Activated naive CD8-positive, alpha-beta T cell treated with anti-CD3 and anti-CD28 coated beads, Interleukin-2, amount 10 ng/mL, durations not matched to agents 7 days and 5 days (primary cell): ENCODE measurements around the gene CACHD1. TPM values are rescaled to one million over a fixed set of nuclear protein-coding genes. Genes with fewer than 3 reads are reported as not detected.
"Not testable (repeated sequence)": the region's sequence is repeated elsewhere in the genome, so short reads cannot be mapped to it uniquely, and the experiment has no call there.

ENCODE experiments used
- ATAC-seq: fragments of 150-1000 bp; cut with Tn5 transposase; one replicate; pipeline ENCODE4 v1.10.0; 2021; ENCODE audit warnings: low read depth, moderate library complexity
- POLR2A ChIA-PET: fragments of 350-600 bp; sonication (Branson Sonifier 250); formaldehyde crosslinking; loops from one replicate; lab custom pipeline; 2021; ENCODE audit warnings: antibody characterized with exemption; lab: Charles Lee
- DNase-seq: peaks from one replicate; pipeline ENCODE4 v3.0.0; 2021
- H3K27ac Mint-ChIP-seq: one replicate; pipeline ENCODE4 v1.8.0; 2022; ENCODE audit warnings: mild to moderate bottlenecking, mixed read lengths
- H3K27me3 Mint-ChIP-seq: one replicate; pipeline ENCODE4 v1.8.0; 2022; ENCODE audit warnings: mild to moderate bottlenecking, moderate library complexity, mixed read lengths
- H3K36me3 Mint-ChIP-seq: one replicate; pipeline ENCODE4 v1.8.0; 2021; ENCODE audit warnings: mild to moderate bottlenecking, mixed read lengths
- H3K4me1 Mint-ChIP-seq: one replicate; pipeline ENCODE4 v1.8.0; 2021; ENCODE audit warnings: mixed read lengths
- H3K4me3 Mint-ChIP-seq: one replicate; pipeline ENCODE4 v1.8.0; 2022; ENCODE audit warnings: mild to moderate bottlenecking, moderate library complexity, mixed read lengths
- H3K9me3 Mint-ChIP-seq: one replicate; pipeline ENCODE4 v1.8.0; 2021; ENCODE audit warnings: mixed read lengths
- microRNA-seq: library from miRNA; unstranded; fragments of <30 nt; microRNA quantifications from one replicate; pipeline ENCODE4 v1.2.0, GENCODE V29; 2022
- total RNA-seq, 2 experiments: library from RNA; stranded (reverse); gene quantifications; one replicate each; pipeline ENCODE4 v1.2.3, GENCODE V29; 2021

Gene CACHD1
- total RNA-seq, 2 experiments from 2014 or later, result 0.82 to 0.91 TPM

- ATAC-seq (no peak), DNase-seq (no peak)
- POLR2A ChIA-PET, result no interaction called here
- Mint-ChIP-seq H3K4me3 (no peak overlapping the region), H3K27me3 (peaks cover 9% of the 10 kb centered on the region), H3K36me3 (no peaks in the 10 kb centered on the region), H3K27ac (no peak overlapping the region), H3K9me3 (no peaks in the 10 kb centered on the region), H3K4me1 (no peaks in the 10 kb centered on the region)
These were observed 257.9 kb downstream of the CACHD1 start for GRCh38 chr1:64727861-64728260.

DNA sequence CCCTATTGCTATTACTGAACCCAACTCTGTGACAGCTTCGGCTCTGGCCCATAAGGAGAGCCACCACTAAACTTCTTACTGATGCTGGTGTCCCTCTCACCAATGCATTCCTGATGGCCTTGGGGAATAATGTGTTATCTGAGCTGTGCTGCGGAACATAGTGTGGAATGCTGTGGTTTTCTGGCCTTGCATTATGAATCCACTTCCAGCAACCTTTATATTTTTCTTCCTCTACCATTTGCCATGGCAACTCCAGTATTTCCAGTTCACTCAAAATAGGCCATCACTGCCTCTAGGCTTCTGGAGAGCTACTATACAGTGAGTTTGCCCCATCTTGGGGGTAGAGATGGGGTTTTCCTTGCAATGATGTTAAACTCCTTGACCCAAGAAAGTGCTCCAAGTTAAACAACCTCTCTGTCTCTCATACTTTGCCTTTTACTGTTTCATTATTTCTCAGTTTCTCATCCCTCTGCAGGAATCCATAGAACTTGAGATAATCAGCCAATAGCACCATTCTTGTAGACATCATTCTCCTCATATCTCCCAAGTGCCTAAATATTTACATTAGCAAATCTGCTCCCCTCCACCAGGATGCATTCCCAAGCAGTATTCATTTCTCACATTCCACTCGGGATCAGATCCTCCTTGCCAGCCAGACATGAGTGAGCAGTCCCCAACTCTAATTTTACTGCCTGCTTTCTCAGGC, 263.8 kb downstream of the CACHD1 start:
- ATAC-seq (no peak), DNase-seq (no peak)
- POLR2A ChIA-PET, result no interaction called here
- H3K27ac Mint-ChIP-seq, result no peak overlapping the region
- H3K4me3 Mint-ChIP-seq, result no peak overlapping the region
- no peaks in the 10 kb centered on the region for H3K4me1 Mint-ChIP-seq
- H3K9me3 Mint-ChIP-seq, result no peaks in the 10 kb centered on the region
- H3K27me3 Mint-ChIP-seq, result peaks cover 2% of the 10 kb centered on the region
- no peaks in the 10 kb centered on the region for H3K36me3 Mint-ChIP-seq

- no peak overlapping the region for H3K27ac Mint-ChIP-seq
- no peak for DNase-seq
- POLR2A ChIA-PET, result no interaction called here
- H3K9me3 Mint-ChIP-seq, result no peaks in the 10 kb centered on the region
- H3K27me3 Mint-ChIP-seq, result peaks cover 3% of the 10 kb centered on the region
- no peaks in the 10 kb centered on the region for H3K4me1 Mint-ChIP-seq
- ATAC-seq, result no peak
- no peak overlapping the region for H3K4me3 Mint-ChIP-seq
- H3K36me3 Mint-ChIP-seq, result no peaks in the 10 kb centered on the region
These were observed 264.3 kb downstream of the CACHD1 start for GRCh38 chr1:64734287-64734652.

DNA sequence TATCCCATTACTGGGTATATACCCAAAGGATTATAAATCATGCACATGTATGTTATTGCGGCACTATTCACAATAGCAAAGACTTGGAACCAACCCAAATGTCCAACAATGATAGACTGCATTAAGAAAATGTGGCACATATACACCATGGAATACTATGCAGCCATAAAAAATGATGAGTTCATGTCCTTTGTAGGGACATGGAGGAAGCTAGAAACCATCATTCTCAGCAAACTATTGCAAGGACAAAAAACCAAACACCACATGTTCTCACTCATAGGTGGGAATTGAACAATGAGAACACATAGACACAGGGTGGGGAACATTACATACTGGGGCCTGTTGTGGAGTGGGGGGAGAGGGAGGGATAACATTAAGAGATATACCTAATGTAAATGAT, 270.8 kb downstream of the CACHD1 start:
- H3K4me3 Mint-ChIP-seq, ATAC-seq, H3K9me3 Mint-ChIP-seq, H3K36me3 Mint-ChIP-seq, POLR2A ChIA-PET, H3K4me1 Mint-ChIP-seq, H3K27ac Mint-ChIP-seq, H3K27me3 Mint-ChIP-seq, DNase-seq: not testable (repeated sequence)

Small RNAs within 50 kb of the gene (microRNA-seq; reads per million reads assigned to microRNA genes)
- not detected for gene MIR4794
